Raji (cell line): ENCODE results near the gene TRIM14.

ENCODE experiments used
- POLR2A ChIP-seq: IDR thresholded peaks from 2 replicates; pipeline ENCODE4 v1.6.1; 2011; ENCODE audit warnings: low read depth, low read length, control low read depth; ENCODE audit not compliant: insufficient read depth

The TRIM14 gene

GRCh38 chr9:98147582-98147981 is 28.6 kb upstream of the TRIM14 start:
- TF ChIP-seq POLR2A: no peak

- TF ChIP-seq POLR2A: no peak
Measured at GRCh38 chr9:98146101-98146991, 27.3 kb upstream of the TRIM14 start.

- no peak for TF ChIP-seq POLR2A
Measured at GRCh38 chr9:98144631-98145030, 25.6 kb upstream of the TRIM14 start.

- TF ChIP-seq POLR2A: no peak
Measured at GRCh38 chr9:98144076-98144475, 25.1 kb upstream of the TRIM14 start.

- no peak for TF ChIP-seq POLR2A
Measured at GRCh38 chr9:98142925-98143481, 24.0 kb upstream of the TRIM14 start.

- no peak for TF ChIP-seq POLR2A
Measured at GRCh38 chr9:98142182-98142907, 23.3 kb upstream of the TRIM14 start.

- TF ChIP-seq POLR2A: no peak
Measured at GRCh38 chr9:98140503-98140902, 21.5 kb upstream of the TRIM14 start.

- no peak for TF ChIP-seq POLR2A
Measured at GRCh38 chr9:98136489-98136888, 17.5 kb upstream of the TRIM14 start.

- TF ChIP-seq POLR2A: no peak
Measured at GRCh38 chr9:98135938-98136337, 16.9 kb upstream of the TRIM14 start.

- no peak for TF ChIP-seq POLR2A
Measured at GRCh38 chr9:98135558-98135934, 16.5 kb upstream of the TRIM14 start.

GRCh38 chr9:98134702-98135557 is 15.9 kb upstream of the TRIM14 start:
- TF ChIP-seq POLR2A: no peak

GRCh38 chr9:98132806-98133631 is 14.0 kb upstream of the TRIM14 start:
- no peak for TF ChIP-seq POLR2A

GRCh38 chr9:98132158-98132557 is 13.1 kb upstream of the TRIM14 start:
- TF ChIP-seq POLR2A: no peak

- TF ChIP-seq POLR2A: no peak
Measured at GRCh38 chr9:98130576-98131228, 11.7 kb upstream of the TRIM14 start.
